Sigmoid colon (tissue), 4 donors: ENCODE measurements around the gene TNS1.
A peak's percentile ranks its signal among the peaks of the same experiment; 100 is the strongest.

Experiments
- POLR2AphosphoS5 ChIP-seq, 4 donors: sonication (generic); formaldehyde crosslinking; IDR thresholded peaks; one replicate each; pipeline ENCODE4 v1.6.1; 2017; ENCODE audit warnings: antibody characterized with exemption in 4 of 4
- TF ChIP-seq, protein P1 (sequence below), 4 experiments: fragments of 450-650 bp in 3 of 4; fragments of 200-600 bp in 1 of 4; IDR thresholded peaks; one replicate each; pipeline ENCODE4 v1.5.1; 2016 to 2019; ENCODE audit warnings: antibody characterized with exemption in 4 of 4, mild to moderate bottlenecking in 3 of 4, moderate library complexity in 2 of 4

DNA sequence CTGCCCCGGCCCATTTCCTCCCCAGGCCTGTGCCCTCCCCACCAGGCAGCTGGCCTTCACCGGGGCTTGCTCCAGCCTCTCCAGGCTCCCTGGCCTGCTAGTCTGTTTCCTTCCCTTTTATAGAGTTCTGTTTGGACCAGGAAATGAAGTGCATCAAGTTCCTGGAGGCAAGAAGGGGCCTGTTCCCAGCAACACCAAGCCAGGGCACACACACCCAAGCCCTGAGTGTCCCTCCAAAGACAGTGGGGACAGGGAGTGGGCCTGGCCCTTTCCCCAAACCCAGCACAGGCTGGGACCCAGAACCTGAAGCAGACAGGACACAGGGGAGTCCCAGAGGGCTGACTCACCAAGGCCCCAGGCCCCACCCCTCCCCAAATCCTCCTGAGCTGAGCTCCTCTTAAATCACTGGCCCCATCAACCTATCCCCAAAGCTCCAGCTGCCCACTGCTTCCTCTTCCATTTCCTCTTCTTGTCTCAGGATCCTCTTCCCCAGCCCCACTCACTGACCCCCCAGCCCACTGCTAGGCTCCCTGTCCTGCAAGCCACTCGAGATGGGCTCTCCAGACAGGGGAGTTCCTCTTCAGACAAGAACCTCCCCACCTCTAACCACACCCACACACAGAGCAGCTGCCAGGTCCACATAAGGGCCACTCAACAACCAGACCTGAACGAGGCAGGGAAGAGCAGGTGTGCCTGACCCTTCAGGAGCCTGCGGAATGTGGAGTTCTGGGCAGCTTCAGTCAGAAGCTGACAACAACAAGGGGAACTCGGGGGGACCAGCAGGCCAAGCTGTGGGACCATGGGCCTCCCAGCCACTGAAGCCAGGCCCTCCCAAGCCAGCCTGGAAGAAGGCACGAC lies 74.2 kb downstream of the TNS1 start:
- TF ChIP-seq, protein P1, sequence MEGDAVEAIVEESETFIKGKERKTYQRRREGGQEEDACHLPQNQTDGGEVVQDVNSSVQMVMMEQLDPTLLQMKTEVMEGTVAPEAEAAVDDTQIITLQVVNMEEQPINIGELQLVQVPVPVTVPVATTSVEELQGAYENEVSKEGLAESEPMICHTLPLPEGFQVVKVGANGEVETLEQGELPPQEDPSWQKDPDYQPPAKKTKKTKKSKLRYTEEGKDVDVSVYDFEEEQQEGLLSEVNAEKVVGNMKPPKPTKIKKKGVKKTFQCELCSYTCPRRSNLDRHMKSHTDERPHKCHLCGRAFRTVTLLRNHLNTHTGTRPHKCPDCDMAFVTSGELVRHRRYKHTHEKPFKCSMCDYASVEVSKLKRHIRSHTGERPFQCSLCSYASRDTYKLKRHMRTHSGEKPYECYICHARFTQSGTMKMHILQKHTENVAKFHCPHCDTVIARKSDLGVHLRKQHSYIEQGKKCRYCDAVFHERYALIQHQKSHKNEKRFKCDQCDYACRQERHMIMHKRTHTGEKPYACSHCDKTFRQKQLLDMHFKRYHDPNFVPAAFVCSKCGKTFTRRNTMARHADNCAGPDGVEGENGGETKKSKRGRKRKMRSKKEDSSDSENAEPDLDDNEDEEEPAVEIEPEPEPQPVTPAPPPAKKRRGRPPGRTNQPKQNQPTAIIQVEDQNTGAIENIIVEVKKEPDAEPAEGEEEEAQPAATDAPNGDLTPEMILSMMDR (IDR thresholded peaks at IDR 0.05), result no peak
- TF ChIP-seq POLR2AphosphoS5 (IDR thresholded peaks at IDR 0.05), result peak; percentile 55 to 76 (median 66)
